ENCODE data around the gene SELENBP1. TPM values are rescaled to one million over a fixed set of nuclear protein-coding genes. Genes with fewer than 3 reads are reported as not detected.

Gene SELENBP1
- total and polyA plus RNA-seq, 9 of the 15 experiments (the other 6 are each of a cell fraction or from before 2014, with no cell fraction given): 25.8 to 81.2 (median 47.1) TPM

DNA sequence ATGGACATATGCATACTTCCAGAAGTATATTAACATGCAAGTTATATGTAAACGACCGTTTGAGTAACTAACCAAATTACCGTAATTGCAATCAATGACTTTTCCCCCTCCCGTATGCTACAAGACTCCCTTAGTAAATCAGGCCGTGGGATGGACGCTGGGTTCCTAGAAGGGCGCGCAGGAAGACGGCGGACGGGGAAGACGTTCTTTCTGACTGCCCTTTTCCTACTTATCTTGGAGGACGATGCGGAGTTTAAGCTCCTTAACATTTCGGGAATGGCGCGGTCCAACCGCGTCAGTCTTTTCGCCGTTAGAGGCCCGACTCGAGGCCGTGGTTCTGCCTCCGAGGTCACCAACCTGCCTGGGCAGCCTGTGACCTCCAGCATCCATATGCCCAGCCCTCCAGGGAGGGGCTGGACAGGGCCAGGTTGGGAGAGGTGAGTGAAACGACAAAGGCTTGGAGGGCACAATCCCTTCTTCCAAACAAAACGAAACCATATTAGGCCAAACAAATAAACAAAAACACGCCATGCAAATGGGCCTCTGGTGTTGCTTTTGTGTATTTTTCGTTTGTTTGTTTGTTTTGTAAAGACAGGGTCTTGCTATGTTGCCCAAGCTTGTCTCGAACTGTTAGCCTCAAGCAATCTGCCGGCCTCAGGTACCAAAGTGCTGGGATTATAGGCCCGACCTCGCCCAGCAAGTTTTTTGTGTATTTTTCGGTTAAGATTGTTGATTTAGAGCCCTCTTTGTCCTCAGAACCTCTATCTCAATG is 44.4 kb downstream of the SELENBP1 start (continued):
- TF ChIP-seq, protein P1, sequence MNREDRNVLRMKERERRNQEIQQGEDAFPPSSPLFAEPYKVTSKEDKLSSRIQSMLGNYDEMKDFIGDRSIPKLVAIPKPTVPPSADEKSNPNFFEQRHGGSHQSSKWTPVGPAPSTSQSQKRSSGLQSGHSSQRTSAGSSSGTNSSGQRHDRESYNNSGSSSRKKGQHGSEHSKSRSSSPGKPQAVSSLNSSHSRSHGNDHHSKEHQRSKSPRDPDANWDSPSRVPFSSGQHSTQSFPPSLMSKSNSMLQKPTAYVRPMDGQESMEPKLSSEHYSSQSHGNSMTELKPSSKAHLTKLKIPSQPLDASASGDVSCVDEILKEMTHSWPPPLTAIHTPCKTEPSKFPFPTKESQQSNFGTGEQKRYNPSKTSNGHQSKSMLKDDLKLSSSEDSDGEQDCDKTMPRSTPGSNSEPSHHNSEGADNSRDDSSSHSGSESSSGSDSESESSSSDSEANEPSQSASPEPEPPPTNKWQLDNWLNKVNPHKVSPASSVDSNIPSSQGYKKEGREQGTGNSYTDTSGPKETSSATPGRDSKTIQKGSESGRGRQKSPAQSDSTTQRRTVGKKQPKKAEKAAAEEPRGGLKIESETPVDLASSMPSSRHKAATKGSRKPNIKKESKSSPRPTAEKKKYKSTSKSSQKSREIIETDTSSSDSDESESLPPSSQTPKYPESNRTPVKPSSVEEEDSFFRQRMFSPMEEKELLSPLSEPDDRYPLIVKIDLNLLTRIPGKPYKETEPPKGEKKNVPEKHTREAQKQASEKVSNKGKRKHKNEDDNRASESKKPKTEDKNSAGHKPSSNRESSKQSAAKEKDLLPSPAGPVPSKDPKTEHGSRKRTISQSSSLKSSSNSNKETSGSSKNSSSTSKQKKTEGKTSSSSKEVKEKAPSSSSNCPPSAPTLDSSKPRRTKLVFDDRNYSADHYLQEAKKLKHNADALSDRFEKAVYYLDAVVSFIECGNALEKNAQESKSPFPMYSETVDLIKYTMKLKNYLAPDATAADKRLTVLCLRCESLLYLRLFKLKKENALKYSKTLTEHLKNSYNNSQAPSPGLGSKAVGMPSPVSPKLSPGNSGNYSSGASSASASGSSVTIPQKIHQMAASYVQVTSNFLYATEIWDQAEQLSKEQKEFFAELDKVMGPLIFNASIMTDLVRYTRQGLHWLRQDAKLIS (CRISPR knock-in tag; IDR thresholded peaks at IDR 0.05): peak; percentile 84; the same call in 1 of the 2 replicates
- TF ChIP-seq, protein P2, sequence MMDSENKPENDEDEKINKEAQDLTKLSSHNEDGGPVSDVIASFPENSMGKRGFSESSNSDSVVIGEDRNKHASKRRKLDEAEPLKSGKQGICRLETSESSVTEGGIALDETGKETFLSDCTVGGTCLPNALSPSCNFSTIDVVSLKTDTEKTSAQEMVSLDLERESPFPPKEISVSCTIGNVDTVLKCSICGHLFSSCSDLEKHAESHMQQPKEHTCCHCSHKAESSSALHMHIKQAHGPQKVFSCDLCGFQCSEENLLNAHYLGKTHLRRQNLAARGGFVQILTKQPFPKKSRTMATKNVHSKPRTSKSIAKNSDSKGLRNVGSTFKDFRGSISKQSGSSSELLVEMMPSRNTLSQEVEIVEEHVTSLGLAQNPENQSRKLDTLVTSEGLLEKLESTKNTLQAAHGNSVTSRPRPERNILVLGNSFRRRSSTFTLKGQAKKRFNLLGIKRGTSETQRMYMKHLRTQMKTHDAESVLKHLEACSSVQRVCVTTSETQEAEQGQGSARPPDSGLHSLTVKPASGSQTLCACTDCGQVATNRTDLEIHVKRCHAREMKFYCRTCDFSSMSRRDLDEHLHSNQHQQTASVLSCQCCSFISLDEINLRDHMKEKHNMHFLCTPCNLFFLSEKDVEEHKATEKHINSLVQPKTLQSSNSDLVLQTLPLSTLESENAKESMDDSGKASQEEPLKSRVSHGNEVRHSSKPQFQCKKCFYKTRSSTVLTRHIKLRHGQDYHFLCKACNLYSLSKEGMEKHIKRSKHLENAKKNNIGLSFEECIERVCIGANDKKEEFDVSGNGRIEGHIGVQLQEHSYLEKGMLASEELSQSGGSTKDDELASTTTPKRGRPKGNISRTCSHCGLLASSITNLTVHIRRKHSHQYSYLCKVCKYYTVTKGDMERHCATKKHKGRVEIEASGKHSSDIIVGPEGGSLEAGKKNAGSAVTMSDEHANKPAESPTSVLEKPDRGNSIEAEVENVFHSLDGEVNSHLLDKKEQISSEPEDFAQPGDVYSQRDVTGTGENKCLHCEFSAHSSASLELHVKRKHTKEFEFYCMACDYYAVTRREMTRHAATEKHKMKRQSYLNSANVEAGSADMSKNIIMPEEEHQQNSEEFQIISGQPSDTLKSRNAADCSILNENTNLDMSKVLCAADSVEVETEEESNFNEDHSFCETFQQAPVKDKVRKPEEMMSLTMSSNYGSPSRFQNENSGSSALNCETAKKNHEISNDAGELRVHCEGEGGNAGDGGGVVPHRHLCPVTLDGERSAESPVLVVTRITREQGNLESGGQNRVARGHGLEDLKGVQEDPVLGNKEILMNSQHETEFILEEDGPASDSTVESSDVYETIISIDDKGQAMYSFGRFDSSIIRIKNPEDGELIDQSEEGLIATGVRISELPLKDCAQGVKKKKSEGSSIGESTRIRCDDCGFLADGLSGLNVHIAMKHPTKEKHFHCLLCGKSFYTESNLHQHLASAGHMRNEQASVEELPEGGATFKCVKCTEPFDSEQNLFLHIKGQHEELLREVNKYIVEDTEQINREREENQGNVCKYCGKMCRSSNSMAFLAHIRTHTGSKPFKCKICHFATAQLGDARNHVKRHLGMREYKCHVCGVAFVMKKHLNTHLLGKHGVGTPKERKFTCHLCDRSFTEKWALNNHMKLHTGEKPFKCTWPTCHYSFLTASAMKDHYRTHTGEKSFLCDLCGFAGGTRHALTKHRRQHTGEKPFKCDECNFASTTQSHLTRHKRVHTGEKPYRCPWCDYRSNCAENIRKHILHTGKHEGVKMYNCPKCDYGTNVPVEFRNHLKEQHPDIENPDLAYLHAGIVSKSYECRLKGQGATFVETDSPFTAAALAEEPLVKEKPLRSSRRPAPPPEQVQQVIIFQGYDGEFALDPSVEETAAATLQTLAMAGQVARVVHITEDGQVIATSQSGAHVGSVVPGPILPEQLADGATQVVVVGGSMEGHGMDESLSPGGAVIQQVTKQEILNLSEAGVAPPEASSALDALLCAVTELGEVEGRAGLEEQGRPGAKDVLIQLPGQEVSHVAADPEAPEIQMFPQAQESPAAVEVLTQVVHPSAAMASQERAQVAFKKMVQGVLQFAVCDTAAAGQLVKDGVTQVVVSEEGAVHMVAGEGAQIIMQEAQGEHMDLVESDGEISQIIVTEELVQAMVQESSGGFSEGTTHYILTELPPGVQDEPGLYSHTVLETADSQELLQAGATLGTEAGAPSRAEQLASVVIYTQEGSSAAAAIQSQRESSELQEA (IDR thresholded peaks at IDR 0.05; ENCODE audit: low read depth): peak; percentile 57
- 0 out of 2 replicates have a peak, but pooled peaks have one; percentile 16 for TF ChIP-seq ZBTB9 (CRISPR knock-in tag; IDR thresholded peaks at IDR 0.05)
- TF ChIP-seq ZNF592 (IDR thresholded peaks at IDR 0.05): peak; percentile 47; the same call in 1 of the 2 replicates
